Peyer's patch (tissue), 4 donors: ENCODE data around the gene BPHL.

Experiments used
- CTCF ChIP-seq, 6 experiments: fragments of 450-650 bp in 4 of 6; fragments of 200-600 bp in 2 of 6; sonication (generic) in 1 of 6; IDR thresholded peaks; one replicate each; pipeline ENCODE4 v1.5.1; 2017 to 2019; ENCODE audit warnings: antibody characterized with exemption in 6 of 6, mild to moderate bottlenecking in 3 of 6, moderate library complexity in 1 of 6
- POLR2A ChIP-seq, 2 donors: fragments of 450-650 bp; IDR thresholded peaks; one replicate each; pipeline ENCODE4 v1.5.1; 2017; ENCODE audit warnings: antibody characterized with exemption in 2 of 2, mild to moderate bottlenecking in 2 of 2, moderate library complexity in 2 of 2

- TF ChIP-seq CTCF (IDR thresholded peaks at IDR 0.05) (no peak), POLR2A (IDR thresholded peaks at IDR 0.05) (no peak)
Measured at GRCh38 chr6:3085074-3085473, 33.4 kb upstream of the BPHL start.
